HCT116 (cell line): ENCODE data around the gene DOCK2.
"Not testable (repeated sequence)": the region's sequence is repeated elsewhere in the genome, so short reads cannot be mapped to it uniquely, and the experiment has no call there.

ENCODE experiments used
- CTCF ChIP-seq, 3 experiments: fragments of 200-600 bp in 1 of 3; sonication (generic) in 1 of 3; IDR thresholded peaks in 2 of 3; conservative IDR thresholded peaks in 1 of 3; 2 replicates each; pipeline ENCODE4 v1.5.1; 2012 to 2017; ENCODE audit warnings: low read depth in 2 of 3, low read length in 2 of 3, antibody characterized with exemption in 1 of 3, borderline replicate concordance in 1 of 3, control low read depth in 1 of 3, mild to moderate bottlenecking in 1 of 3, mixed read lengths in 1 of 3, mixed run types in 1 of 3, moderate library complexity in 1 of 3; ENCODE audit not compliant: insufficient read depth in 1 of 3
- TCF7L2 ChIP-seq: IDR thresholded peaks from 2 replicates; pipeline ENCODE4 v1.7.0; 2011; ENCODE audit warnings: borderline replicate concordance, inconsistent platforms; ENCODE audit not compliant: insufficient read depth, insufficient read length; ENCODE audit errors: extremely low read depth
- TF ChIP-seq, protein P1 (sequence below): IDR thresholded peaks from 2 replicates; pipeline ENCODE4 v1.6.1; 2012

DNA sequence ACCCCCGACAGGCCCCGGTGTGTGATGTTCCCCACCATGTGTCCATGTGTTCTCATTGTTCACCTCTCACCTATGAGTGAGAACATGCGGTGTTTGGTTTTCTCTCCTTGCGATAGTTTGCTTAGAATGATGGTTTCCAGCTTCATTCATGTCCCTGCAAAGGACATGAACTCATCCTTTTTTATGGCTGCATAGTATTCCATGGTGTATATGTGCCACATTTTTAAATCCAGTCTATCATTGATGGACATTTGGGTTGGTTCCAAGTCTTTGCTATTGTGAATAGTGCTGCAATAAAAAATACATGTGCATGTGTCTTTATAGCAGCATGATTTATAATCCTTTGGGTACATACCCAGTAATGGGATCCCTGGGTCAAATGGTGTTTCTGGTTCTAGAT is 88.6 kb downstream of the DOCK2 start:
- not testable (repeated sequence) for TF ChIP-seq CTCF (IDR thresholded peaks at IDR 0.05 in 2 of 3, conservative IDR thresholded peaks at IDR 0.05 in 1 of 3; ENCODE audit: borderline replicate concordance in 1 of 3, insufficient read depth in 1 of 3, low read depth in 2 of 3, low read length in 2 of 3); TCF7L2
- TF ChIP-seq, protein P1, sequence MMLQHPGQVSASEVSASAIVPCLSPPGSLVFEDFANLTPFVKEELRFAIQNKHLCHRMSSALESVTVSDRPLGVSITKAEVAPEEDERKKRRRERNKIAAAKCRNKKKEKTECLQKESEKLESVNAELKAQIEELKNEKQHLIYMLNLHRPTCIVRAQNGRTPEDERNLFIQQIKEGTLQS: not testable (repeated sequence)
